ENCODE results near the gene LAD1.

LAD1 gene

DNA sequence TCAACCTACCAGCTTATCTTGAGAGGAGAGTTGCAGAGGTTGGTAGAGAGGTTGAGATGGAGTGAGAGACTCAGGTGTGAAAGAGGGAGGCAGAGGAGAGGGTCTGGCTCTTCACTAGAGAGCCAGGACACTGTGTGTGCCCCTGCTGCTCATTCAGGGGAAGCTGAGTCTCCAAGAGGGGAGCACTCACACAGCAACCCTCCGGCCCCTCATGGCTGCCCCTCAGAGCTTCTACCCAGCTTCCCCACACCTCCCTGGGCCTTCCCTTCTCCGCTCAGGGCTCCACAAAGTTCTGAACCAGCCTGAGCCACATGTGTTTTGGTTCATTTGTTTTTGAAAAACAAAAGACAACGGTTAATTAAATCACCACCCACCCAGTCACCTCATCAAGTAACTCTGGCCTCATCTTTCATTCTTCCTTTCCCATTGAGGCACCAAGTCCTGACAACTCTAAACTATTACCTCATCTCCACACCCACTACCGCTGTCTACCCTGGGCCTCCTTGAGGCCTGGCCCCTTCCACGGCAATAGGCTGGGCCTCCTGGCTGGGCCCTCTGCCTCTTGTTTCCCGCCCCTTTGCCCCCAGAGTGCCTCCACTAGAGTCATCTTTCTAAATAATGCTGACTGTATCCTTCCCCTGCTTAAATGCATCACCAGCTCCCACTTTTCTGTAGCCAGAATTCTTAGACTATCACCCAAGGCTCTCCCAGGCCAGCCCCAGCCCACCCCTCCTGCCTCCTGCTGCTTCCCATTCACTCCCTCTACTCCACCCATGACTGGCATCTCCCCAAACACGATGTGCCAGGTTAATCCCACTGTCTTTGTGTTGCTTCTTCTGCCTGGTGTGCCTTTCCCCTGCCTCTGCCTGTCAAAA lies 54.7 kb downstream of the LAD1 start:
- Histone ChIP-seq H3K4me3 (ENCODE audit: low read length in 2 of 2) (no peak overlapping the region), H3K27ac (ENCODE audit: low read depth in 2 of 2, low read length in 2 of 2) (no peak overlapping the region), H3K36me3 (ENCODE audit: control insufficient read depth in 2 of 2, insufficient read depth in 2 of 2, low read length in 2 of 2) (no peaks in the 10 kb centered on the region), H3K4me1 (ENCODE audit: control insufficient read depth in 2 of 2, insufficient read depth in 2 of 2, low read length in 2 of 2) (no peaks in the 10 kb centered on the region), H3K9ac (ENCODE audit: low read depth in 1 of 2, low read length in 2 of 2) (no peak overlapping the region), H3K9me3 (ENCODE audit: control insufficient read depth in 2 of 2, low read length in 2 of 2) (no peaks in the 10 kb centered on the region), H3K27me3 (ENCODE audit: control insufficient read depth in 2 of 2, insufficient read depth in 2 of 2, low read length in 2 of 2) (peaks cover 0 to 3% of the 10 kb centered on the region in 2 donors)

DNA sequence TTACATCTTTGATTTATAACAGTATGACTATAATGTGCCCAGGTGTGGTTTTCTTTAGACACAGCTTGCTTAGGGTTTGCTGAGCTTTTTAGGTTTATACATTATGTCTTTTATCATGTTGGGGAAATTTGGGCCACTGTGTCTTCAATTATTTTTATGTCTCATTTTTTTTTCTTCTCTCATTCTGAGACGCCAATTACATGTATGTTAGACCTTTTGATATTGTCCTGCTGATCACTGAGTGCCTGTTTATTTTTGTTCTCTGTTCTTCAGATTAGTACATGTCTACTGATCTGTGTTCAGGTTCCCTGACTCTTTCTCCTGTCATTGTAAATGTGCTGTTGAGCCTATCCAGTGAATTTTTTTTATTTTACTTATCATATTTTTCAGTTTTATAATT lies 57.7 kb downstream of the LAD1 start:
- Histone ChIP-seq H3K36me3 (ENCODE audit: control insufficient read depth in 2 of 2, insufficient read depth in 2 of 2, low read length in 2 of 2) (no peaks in the 10 kb centered on the region), H3K4me3 (ENCODE audit: low read length in 2 of 2) (no peak overlapping the region), H3K4me1 (ENCODE audit: control insufficient read depth in 2 of 2, insufficient read depth in 2 of 2, low read length in 2 of 2) (no peaks in the 10 kb centered on the region), H3K27me3 (ENCODE audit: control insufficient read depth in 2 of 2, insufficient read depth in 2 of 2, low read length in 2 of 2) (peaks cover 0 to 2% of the 10 kb centered on the region in 2 donors), H3K27ac (ENCODE audit: low read depth in 2 of 2, low read length in 2 of 2) (no peak overlapping the region), H3K9ac (ENCODE audit: low read depth in 1 of 2, low read length in 2 of 2) (no peak overlapping the region), H3K9me3 (ENCODE audit: control insufficient read depth in 2 of 2, low read length in 2 of 2) (no peaks in the 10 kb centered on the region)

DNA sequence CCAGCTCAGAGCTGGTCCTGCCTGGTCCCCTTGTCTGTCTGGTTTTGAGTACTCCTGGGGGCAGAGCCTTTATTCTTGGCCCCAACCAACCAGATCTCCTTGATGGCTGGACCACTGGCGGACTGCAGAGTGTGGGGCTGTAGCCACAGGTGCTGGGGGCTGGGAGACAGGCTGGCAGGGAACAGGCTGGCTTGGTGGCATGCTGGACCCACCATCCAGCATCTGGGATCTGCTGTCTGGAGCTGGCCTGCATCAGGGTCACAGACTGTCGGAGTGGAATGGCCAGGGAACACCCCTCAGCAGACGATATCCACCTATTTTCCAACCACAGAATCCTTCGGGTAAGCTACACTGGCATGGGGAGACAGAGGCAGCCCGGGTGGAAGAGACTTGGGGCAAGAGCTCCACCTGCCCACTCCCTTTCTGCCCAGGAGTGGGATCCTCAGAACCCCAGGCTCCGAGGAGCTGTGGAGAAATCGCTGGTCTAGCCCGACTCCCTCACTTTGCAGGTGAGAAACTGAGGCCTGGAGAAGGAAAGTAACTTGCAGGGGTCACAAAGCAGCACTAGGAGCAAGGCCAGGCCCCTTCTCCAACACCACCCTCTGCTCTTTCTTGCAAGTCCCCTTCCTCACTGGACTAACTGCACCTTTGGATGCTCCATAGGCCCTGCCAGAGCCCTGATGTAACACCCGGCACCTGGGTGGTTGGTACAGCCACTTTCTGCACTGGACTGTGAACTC lies 62.2 kb downstream of the LAD1 start:
- H3K36me3 ChIP-seq (ENCODE audit: control insufficient read depth in 2 of 2, insufficient read depth in 2 of 2, low read length in 2 of 2): no peaks in the 10 kb centered on the region

DNA sequence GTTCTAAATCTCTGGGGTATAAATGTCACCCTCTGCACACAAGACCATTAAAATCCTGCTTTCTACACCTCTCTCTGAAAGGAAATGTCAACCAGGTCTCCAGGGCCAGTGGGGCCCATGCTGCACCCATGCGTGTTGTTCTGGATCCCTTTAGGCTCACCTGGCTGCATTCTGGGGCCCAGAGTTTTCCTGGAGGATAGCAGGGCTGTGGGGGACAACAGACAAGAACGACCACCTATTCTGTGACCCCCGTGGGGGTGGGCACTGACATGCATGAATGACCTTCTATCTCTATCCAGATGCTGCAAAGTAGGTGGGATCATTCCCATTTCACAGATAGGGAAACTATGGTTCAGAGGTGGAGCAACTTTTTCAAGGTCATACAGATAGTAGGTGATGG lies 63.2 kb downstream of the LAD1 start:
- no peaks in the 10 kb centered on the region for H3K9me3 ChIP-seq (ENCODE audit: control insufficient read depth in 2 of 2, low read length in 2 of 2)
- H3K27me3 ChIP-seq (ENCODE audit: control insufficient read depth in 2 of 2, insufficient read depth in 2 of 2, low read length in 2 of 2): peaks cover 0 to 2% of the 10 kb centered on the region in 2 donors
- no peak overlapping the region for H3K4me3 ChIP-seq (ENCODE audit: low read length in 2 of 2)
- H3K9ac ChIP-seq (ENCODE audit: low read depth in 1 of 2, low read length in 2 of 2): no peak overlapping the region
- H3K36me3 ChIP-seq (ENCODE audit: control insufficient read depth in 2 of 2, insufficient read depth in 2 of 2, low read length in 2 of 2): no peaks in the 10 kb centered on the region
- no peaks in the 10 kb centered on the region for H3K4me1 ChIP-seq (ENCODE audit: control insufficient read depth in 2 of 2, insufficient read depth in 2 of 2, low read length in 2 of 2)
- H3K27ac ChIP-seq (ENCODE audit: low read depth in 2 of 2, low read length in 2 of 2): no peak overlapping the region

More for the DNA sequence above, 62.2 kb downstream of the LAD1 start:
- Histone ChIP-seq H3K27ac (ENCODE audit: low read depth in 2 of 2, low read length in 2 of 2) (no peak overlapping the region), H3K4me1 (ENCODE audit: control insufficient read depth in 2 of 2, insufficient read depth in 2 of 2, low read length in 2 of 2) (no peaks in the 10 kb centered on the region), H3K9ac (ENCODE audit: low read depth in 1 of 2, low read length in 2 of 2) (no peak overlapping the region), H3K27me3 (ENCODE audit: control insufficient read depth in 2 of 2, insufficient read depth in 2 of 2, low read length in 2 of 2) (peaks cover 0 to 2% of the 10 kb centered on the region in 2 donors), H3K4me3 (ENCODE audit: low read length in 2 of 2) (no peak overlapping the region), H3K9me3 (ENCODE audit: control insufficient read depth in 2 of 2, low read length in 2 of 2) (no peaks in the 10 kb centered on the region)

DNA sequence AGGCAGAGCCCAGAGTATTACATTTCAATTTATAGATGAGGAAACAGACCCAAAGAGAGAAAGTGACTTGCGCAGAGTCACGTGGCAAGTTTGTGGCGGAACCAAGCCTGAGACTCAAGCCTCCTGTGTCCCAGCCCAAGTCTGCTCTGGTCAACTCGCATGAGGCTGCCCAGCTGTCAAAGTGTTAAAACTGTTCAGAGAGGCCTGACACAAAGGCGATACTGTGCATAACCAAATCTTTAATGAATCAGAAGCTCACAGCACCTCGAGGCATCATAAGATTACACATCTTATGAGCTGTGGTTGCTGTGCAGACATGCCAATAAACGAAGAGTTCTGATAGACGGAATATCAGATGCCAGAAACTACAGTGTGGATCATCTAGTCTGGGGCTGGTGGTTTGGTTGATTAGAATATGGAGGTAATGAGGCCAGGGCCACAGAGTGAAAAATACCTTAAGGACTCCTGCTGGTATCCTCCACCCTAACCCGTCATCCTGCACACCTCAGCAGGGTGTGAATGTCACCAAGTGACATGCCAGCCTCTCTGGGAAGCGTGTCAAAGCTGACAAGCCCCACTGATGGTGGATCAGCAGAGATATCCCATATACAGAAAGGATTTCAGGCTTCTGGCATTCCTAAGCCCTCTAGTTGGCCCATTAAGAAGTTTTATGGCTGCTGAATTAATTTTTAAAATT lies 63.8 kb downstream of the LAD1 start:
- H3K27ac ChIP-seq (ENCODE audit: low read depth in 2 of 2, low read length in 2 of 2): no peak overlapping the region
- H3K27me3 ChIP-seq (ENCODE audit: control insufficient read depth in 2 of 2, insufficient read depth in 2 of 2, low read length in 2 of 2): peaks cover 0 to 2% of the 10 kb centered on the region in 2 donors
- no peaks in the 10 kb centered on the region for H3K4me1 ChIP-seq (ENCODE audit: control insufficient read depth in 2 of 2, insufficient read depth in 2 of 2, low read length in 2 of 2)
- no peak overlapping the region for H3K9ac ChIP-seq (ENCODE audit: low read depth in 1 of 2, low read length in 2 of 2)
- no peak overlapping the region for H3K4me3 ChIP-seq (ENCODE audit: low read length in 2 of 2)
- no peaks in the 10 kb centered on the region for H3K9me3 ChIP-seq (ENCODE audit: control insufficient read depth in 2 of 2, low read length in 2 of 2)
- H3K36me3 ChIP-seq (ENCODE audit: control insufficient read depth in 2 of 2, insufficient read depth in 2 of 2, low read length in 2 of 2): no peaks in the 10 kb centered on the region

DNA sequence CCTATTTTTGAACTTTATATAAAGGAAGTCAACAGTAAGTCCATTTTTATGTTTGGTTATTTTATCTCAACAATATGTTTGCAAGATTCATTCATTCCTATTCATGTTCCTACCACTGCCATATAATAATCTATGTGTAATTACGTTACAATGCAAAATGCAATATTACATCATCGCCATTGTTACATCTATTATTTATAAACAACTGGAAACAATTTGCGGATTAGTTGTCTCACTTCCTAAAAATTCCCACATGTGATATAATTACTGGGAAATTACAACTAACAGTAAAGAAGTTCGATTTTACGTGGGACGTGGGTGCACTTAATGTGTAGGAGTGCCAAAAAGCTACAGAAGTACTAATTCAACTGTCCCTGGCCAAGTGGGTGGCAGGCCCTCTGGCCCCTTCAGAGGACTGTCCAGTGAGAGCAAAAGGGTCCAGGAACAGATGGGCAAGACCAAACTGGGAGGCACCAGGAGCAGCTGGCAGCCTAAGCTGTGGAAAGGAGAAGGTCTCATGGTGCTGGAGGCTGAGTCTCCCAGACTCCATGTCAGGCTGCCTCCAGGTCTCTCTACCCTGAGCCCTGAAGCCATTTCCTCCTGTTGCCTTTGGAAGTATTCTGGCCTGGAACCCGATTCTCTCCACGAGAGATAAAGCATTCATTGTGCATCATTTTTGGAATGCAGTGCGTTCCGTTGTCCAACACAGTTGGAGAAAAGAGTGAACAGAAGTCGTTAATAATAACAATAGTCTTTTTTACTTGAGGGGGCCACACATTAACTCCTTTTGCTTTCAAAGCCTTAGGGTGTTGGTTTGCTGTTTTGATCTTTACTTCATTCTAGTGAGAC lies 64.6 kb downstream of the LAD1 start:
- no peak overlapping the region for H3K9ac ChIP-seq (ENCODE audit: low read depth in 1 of 2, low read length in 2 of 2)
- H3K4me1 ChIP-seq (ENCODE audit: control insufficient read depth in 2 of 2, insufficient read depth in 2 of 2, low read length in 2 of 2): no peaks in the 10 kb centered on the region
- H3K36me3 ChIP-seq (ENCODE audit: control insufficient read depth in 2 of 2, insufficient read depth in 2 of 2, low read length in 2 of 2): no peaks in the 10 kb centered on the region
- no peak overlapping the region for H3K27ac ChIP-seq (ENCODE audit: low read depth in 2 of 2, low read length in 2 of 2)
- peaks cover 0 to 2% of the 10 kb centered on the region in 2 donors for H3K27me3 ChIP-seq (ENCODE audit: control insufficient read depth in 2 of 2, insufficient read depth in 2 of 2, low read length in 2 of 2)
- H3K9me3 ChIP-seq (ENCODE audit: control insufficient read depth in 2 of 2, low read length in 2 of 2): no peaks in the 10 kb centered on the region
- no peak overlapping the region for H3K4me3 ChIP-seq (ENCODE audit: low read length in 2 of 2)

DNA sequence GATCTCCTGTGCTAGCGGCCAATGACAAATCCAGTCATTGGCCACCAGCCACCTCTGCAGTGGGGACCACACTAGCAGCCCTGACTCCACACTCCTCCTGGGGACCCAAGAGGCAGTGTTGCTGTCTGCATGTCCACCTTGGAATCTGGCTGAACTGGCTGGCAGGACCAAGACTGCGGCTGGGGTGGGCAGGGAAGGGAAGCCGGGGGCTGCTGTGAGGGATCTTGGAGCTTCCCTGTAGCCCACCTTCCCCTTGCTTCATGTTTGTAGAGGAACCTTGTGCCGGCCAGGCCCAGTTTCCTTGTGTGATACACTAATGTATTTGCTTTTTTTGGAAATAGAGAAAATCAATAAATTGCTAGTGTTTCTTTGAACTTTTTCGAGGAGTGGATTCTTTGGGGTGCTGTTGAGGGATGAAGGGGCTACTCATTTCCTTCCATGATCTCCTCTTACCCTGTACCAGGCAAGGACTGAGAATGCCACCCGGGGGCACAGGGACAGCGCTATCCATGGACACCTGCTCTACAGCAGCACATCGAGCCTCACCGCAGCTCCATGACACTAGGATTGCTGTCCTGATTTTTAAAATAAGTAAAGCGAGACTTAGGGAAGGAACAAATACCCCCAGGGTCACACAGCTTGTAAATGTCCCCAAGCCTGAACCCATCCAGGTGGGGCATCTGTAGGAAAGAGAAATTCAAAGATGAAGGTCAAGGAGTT lies 66.3 kb downstream of the LAD1 start:
- H3K9ac ChIP-seq (ENCODE audit: low read depth in 1 of 2, low read length in 2 of 2): no peak overlapping the region
- no peaks in the 10 kb centered on the region for H3K36me3 ChIP-seq (ENCODE audit: control insufficient read depth in 2 of 2, insufficient read depth in 2 of 2, low read length in 2 of 2)
- peaks cover 2 to 3% of the 10 kb centered on the region in 2 donors for H3K27me3 ChIP-seq (ENCODE audit: control insufficient read depth in 2 of 2, insufficient read depth in 2 of 2, low read length in 2 of 2)
- H3K4me1 ChIP-seq (ENCODE audit: control insufficient read depth in 2 of 2, insufficient read depth in 2 of 2, low read length in 2 of 2): no peaks in the 10 kb centered on the region
- no peak overlapping the region for H3K27ac ChIP-seq (ENCODE audit: low read depth in 2 of 2, low read length in 2 of 2)
- no peaks in the 10 kb centered on the region for H3K9me3 ChIP-seq (ENCODE audit: control insufficient read depth in 2 of 2, low read length in 2 of 2)
- H3K4me3 ChIP-seq (ENCODE audit: low read length in 2 of 2): no peak overlapping the region

DNA sequence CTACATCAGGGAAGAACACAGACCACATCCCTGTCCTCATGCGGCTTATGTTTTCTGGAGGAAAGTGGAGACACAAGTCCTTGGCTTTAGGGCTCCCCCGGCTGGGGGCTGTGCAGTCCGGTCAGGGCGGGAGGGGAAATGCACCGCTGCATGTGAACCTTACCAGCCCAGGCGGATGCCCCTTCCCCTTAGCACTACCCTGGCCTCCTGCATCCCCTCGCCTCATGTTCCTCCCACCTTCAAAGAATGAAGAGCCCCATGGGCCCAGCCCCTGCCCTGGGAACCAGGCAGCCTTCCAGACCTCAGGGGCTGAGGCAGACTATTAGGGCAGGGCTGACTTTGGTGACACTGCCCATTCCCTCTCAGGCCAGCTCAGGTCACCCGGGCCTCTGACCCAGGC lies 67.1 kb downstream of the LAD1 start:
- no peaks in the 10 kb centered on the region for H3K9me3 ChIP-seq (ENCODE audit: control insufficient read depth in 2 of 2, low read length in 2 of 2)
- no peaks in the 10 kb centered on the region for H3K4me1 ChIP-seq (ENCODE audit: control insufficient read depth in 2 of 2, insufficient read depth in 2 of 2, low read length in 2 of 2)
- H3K27me3 ChIP-seq (ENCODE audit: control insufficient read depth in 2 of 2, insufficient read depth in 2 of 2, low read length in 2 of 2): peaks cover 2 to 7% of the 10 kb centered on the region in 2 donors
- H3K27ac ChIP-seq (ENCODE audit: low read depth in 2 of 2, low read length in 2 of 2): no peak overlapping the region
- no peak overlapping the region for H3K9ac ChIP-seq (ENCODE audit: low read depth in 1 of 2, low read length in 2 of 2)
- H3K36me3 ChIP-seq (ENCODE audit: control insufficient read depth in 2 of 2, insufficient read depth in 2 of 2, low read length in 2 of 2): no peaks in the 10 kb centered on the region
- no peak overlapping the region for H3K4me3 ChIP-seq (ENCODE audit: low read length in 2 of 2)

DNA sequence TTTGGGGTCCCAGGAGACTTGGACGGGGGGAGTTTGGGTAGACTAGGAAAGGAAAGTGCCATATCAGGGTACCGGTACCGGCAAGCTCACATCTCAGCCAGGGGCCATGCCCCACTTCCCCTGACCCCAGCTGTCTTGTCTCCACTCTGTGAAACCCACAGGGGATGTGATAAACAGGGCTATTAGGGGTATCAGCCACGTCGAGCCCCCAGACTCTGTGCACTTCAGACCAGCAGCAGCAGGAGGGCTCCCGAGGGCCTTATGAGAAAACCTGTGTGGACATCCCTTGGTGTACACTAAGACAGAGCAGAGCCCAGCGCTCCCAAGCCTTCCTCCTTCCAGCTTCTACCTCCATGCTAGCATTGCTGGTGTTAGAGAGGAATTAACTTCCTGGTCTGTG lies 68.0 kb downstream of the LAD1 start:
- Histone ChIP-seq H3K9me3 (ENCODE audit: control insufficient read depth in 2 of 2, low read length in 2 of 2) (no peaks in the 10 kb centered on the region), H3K9ac (ENCODE audit: low read depth in 1 of 2, low read length in 2 of 2) (no peak overlapping the region), H3K27me3 (ENCODE audit: control insufficient read depth in 2 of 2, insufficient read depth in 2 of 2, low read length in 2 of 2) (peaks cover 0 to 7% of the 10 kb centered on the region in 2 donors), H3K4me1 (ENCODE audit: control insufficient read depth in 2 of 2, insufficient read depth in 2 of 2, low read length in 2 of 2) (no peaks in the 10 kb centered on the region), H3K4me3 (ENCODE audit: low read length in 2 of 2) (no peak overlapping the region), H3K36me3 (ENCODE audit: control insufficient read depth in 2 of 2, insufficient read depth in 2 of 2, low read length in 2 of 2) (no peaks in the 10 kb centered on the region), H3K27ac (ENCODE audit: low read depth in 2 of 2, low read length in 2 of 2) (no peak overlapping the region)
